IMR-90 (cell line): ENCODE results near the gene ACACB. TPM values are rescaled to one million over a fixed set of nuclear protein-coding genes. Genes with fewer than 3 reads are reported as not detected.

ENCODE experiments used
- MXI1 ChIP-seq: IDR thresholded peaks from 2 replicates; pipeline ENCODE4 v1.6.1; 2012; ENCODE audit warnings: low read depth, mild to moderate bottlenecking, low read length, moderate library complexity, borderline replicate concordance
- polyA plus RNA-seq, 3 experiments: library from polyadenylated mRNA; depleted of rRNA; stranded (reverse); fragments of >200 nt; gene quantifications; 2 replicates each; pipeline ENCODE4 v1.2.3, GENCODE V29; 2012; ENCODE audit warnings: low replicate concordance in 1 of 3
- total RNA-seq: library from RNA; depleted of rRNA; stranded (reverse); fragments of >200 nt; gene quantifications from 2 replicates; pipeline ENCODE4 v1.2.3, GENCODE V29; 2012; rRNA removed

ACACB gene
- total and polyA plus RNA-seq, 2 of the 4 experiments (the other 2 are of a cell fraction): 2.0 to 2.1 TPM

- TF ChIP-seq MXI1: no peak
These were observed 194.1 kb downstream of the ACACB start (continued) for GRCh38 chr12:109310247-109311125.

Other genes with a start within 250 kb of the ACACB start
- not detected in 2 replicates for gene DAO, start 236.5 kb upstream of the ACACB start, total RNA-seq
- gene DAO, start 236.5 kb upstream of the ACACB start, polyA plus RNA-seq (2012; rRNA removed): not detected in 2 replicates
- not detected in 2 replicates for gene SVOP, start 95.5 kb upstream of the ACACB start, total RNA-seq
- not detected in 2 replicates for gene SVOP, start 95.5 kb upstream of the ACACB start, polyA plus RNA-seq (2012; rRNA removed)
- gene USP30, start 64.0 kb upstream of the ACACB start, total RNA-seq: 8.9 and 10.4 TPM in 2 replicates
- 9.9 and 11.2 TPM in 2 replicates for gene USP30, start 64.0 kb upstream of the ACACB start, polyA plus RNA-seq (2012; rRNA removed)
- gene ALKBH2, start 23.1 kb upstream of the ACACB start, total RNA-seq: 14.9 and 18.3 TPM in 2 replicates
- gene ALKBH2, start 23.1 kb upstream of the ACACB start, polyA plus RNA-seq (2012; rRNA removed): 14.1 and 17.8 TPM in 2 replicates
- 13.1 and 13.3 TPM in 2 replicates for gene UNG, start 19.0 kb upstream of the ACACB start, total RNA-seq
- gene UNG, start 19.0 kb upstream of the ACACB start, polyA plus RNA-seq (2012; rRNA removed): 14.5 and 16.0 TPM in 2 replicates
- gene FOXN4, start 192.7 kb downstream of the ACACB start, total RNA-seq: not detected in 2 replicates
- not detected in 2 replicates for gene FOXN4, start 192.7 kb downstream of the ACACB start, polyA plus RNA-seq (2012; rRNA removed)
- gene MYO1H, start 231.3 kb downstream of the ACACB start, total RNA-seq: not detected in 2 replicates
- not detected in 2 replicates for gene MYO1H, start 231.3 kb downstream of the ACACB start, polyA plus RNA-seq (2012; rRNA removed)